WERI-Rb-1 (cell line): Measurements from ENCODE around the gene SERAC1.

Experiments used
- DNase-seq: peaks from one replicate; pipeline ENCODE4 v3.0.0-alpha.2; 2020
- H3K27ac ChIP-seq: fragments of 250-450 bp; sonication (Bioruptor Pico); 2 replicates; pipeline ENCODE4 v1.5.1; 2020; ENCODE audit warnings: mild to moderate bottlenecking, moderate library complexity
- H3K27me3 ChIP-seq: fragments of 250-450 bp; sonication (Bioruptor Pico); 2 replicates; pipeline ENCODE4 v1.5.1; 2021; ENCODE audit warnings: mild to moderate bottlenecking, low read depth, moderate library complexity; ENCODE audit not compliant: insufficient read depth, severe bottlenecking
- H3K36me3 ChIP-seq: fragments of 250-450 bp; sonication (Bioruptor Pico); 2 replicates; pipeline ENCODE4 v1.5.1; 2020; ENCODE audit warnings: mild to moderate bottlenecking, moderate library complexity
- H3K4me3 ChIP-seq: 2 replicates; pipeline ENCODE4 v1.5.1; 2011; ENCODE audit warnings: low read depth, mild to moderate bottlenecking, control low read depth, low read length
- H3K9me3 ChIP-seq: fragments of 250-450 bp; sonication (Bioruptor Pico); 2 replicates; pipeline ENCODE4 v1.5.1; 2021; ENCODE audit warnings: mild to moderate bottlenecking, moderate library complexity; ENCODE audit not compliant: severe bottlenecking
- TF ChIP-seq, protein P1 (sequence below): IDR thresholded peaks from 2 replicates; pipeline ENCODE4 v1.5.1; 2011; ENCODE audit warnings: low read depth, mild to moderate bottlenecking, control low read depth, inconsistent platforms, low read length

Gene SERAC1

DNA sequence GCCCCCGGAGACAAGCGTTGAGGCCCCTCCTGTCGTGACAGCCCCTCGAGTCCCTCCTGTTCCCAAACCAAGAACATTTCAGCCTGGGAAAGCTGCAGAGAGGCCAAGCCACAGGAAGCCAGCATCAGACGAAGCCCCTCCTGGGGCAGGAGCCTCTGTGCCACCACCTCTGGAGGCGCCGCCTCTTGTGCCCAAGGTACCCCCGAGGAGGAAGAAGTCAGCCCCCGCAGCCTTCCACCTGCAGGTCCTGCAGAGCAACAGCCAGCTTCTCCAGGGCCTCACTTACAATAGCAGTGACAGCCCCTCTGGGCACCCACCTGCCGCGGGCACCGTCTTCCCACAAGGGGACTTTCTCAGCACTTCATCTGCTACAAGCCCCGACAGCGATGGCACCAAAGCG is 72.4 kb downstream of the SERAC1 start:
- TF ChIP-seq, protein P1, sequence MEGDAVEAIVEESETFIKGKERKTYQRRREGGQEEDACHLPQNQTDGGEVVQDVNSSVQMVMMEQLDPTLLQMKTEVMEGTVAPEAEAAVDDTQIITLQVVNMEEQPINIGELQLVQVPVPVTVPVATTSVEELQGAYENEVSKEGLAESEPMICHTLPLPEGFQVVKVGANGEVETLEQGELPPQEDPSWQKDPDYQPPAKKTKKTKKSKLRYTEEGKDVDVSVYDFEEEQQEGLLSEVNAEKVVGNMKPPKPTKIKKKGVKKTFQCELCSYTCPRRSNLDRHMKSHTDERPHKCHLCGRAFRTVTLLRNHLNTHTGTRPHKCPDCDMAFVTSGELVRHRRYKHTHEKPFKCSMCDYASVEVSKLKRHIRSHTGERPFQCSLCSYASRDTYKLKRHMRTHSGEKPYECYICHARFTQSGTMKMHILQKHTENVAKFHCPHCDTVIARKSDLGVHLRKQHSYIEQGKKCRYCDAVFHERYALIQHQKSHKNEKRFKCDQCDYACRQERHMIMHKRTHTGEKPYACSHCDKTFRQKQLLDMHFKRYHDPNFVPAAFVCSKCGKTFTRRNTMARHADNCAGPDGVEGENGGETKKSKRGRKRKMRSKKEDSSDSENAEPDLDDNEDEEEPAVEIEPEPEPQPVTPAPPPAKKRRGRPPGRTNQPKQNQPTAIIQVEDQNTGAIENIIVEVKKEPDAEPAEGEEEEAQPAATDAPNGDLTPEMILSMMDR, result no peak
- H3K27ac ChIP-seq, result no peak overlapping the region

DNA sequence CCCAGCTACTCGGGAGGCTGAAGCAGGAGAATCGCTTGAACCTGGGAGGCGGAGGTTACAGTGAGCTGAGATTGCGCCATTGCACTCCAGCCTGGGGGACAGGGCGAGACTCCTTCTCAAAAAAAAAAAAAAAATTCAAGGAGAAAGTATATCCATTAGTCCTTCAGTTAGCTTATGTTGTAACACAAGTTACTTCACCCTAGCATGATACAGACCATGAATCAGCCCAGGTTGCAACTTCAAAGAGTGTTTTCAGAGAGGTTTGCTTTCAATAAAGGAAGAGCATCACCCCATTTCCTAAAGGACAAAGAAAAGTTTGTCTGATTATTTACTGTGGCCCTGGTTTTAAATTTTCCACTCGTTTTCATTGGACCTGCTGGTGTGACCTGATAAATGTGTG is 73.0 kb downstream of the SERAC1 start:
- Histone ChIP-seq H3K27ac (no peak overlapping the region), H3K4me3 (no peak overlapping the region), H3K36me3 (peaks cover 29% of the 10 kb centered on the region), H3K27me3 (no peaks in the 10 kb centered on the region), H3K9me3 (no peaks in the 10 kb centered on the region)
- TF ChIP-seq, protein P1, result no peak
- DNase-seq, result no peak

More for the DNA sequence above, 72.4 kb downstream of the SERAC1 start:
- Histone ChIP-seq H3K36me3 (peaks cover 29% of the 10 kb centered on the region), H3K4me3 (no peak overlapping the region), H3K27me3 (no peaks in the 10 kb centered on the region), H3K9me3 (no peaks in the 10 kb centered on the region)
- DNase-seq, result no peak

DNA sequence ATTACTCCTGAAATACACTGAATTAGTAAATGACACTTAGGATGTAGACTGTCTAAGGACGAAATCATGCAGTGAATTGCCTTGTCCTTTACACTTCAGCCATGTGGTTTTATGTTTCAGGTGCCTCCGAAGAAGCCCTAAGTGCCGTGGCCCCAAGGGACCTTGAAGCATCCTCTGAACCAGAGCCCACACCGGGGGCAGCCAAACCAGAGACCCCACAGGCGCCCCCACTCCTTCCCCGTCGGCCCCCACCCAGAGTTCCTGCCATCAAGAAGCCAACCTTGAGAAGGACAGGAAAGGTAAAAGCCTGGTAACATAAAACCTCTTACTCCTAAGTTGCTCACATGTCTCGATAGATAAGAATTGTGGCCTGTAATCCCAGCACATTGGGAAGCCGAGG is 75.3 kb downstream of the SERAC1 start:
- DNase-seq, result no peak
- Histone ChIP-seq H3K36me3 (peaks cover 34% of the 10 kb centered on the region), H3K9me3 (no peaks in the 10 kb centered on the region), H3K27me3 (no peaks in the 10 kb centered on the region), H3K4me3 (no peak overlapping the region), H3K27ac (no peak overlapping the region)
- TF ChIP-seq, protein P1, result no peak

DNA sequence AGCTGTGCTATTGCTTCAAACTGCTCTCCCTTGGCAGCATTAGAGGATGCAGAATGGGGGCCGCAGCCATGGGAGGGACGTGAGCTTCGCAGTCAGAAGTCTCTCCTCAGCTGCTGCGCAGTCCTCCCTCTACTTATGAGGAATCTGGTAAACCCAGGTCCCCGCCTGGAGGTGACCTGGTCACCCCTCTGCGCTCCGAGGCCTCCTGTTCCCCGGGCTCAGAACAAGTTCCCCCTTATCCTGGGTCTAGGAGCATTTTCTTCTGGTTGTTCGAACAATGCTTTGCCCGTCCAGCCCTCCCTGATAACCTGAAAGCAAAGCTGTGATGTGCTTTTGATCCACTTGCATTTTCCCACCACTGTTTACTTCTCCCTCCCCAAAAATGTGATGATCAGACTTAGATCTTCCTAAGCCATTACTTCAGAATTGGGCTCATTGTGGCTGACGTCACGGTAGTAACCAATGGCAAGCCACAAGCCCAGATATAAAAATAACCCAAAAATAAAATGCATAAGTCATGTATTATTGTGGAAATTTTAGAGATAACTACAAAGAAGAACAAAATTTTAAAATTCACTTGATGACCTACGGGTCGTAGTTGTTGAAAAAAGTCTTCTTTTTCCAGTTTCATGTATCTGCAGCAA is 80.7 kb downstream of the SERAC1 start:
- H3K4me3 ChIP-seq, result no peak overlapping the region
- DNase-seq, result no peak
- TF ChIP-seq, protein P1, result no peak
- no peaks in the 10 kb centered on the region for H3K9me3 ChIP-seq
- peaks cover 30% of the 10 kb centered on the region for H3K36me3 ChIP-seq
- no peak overlapping the region for H3K27ac ChIP-seq
- H3K27me3 ChIP-seq, result no peaks in the 10 kb centered on the region

DNA sequence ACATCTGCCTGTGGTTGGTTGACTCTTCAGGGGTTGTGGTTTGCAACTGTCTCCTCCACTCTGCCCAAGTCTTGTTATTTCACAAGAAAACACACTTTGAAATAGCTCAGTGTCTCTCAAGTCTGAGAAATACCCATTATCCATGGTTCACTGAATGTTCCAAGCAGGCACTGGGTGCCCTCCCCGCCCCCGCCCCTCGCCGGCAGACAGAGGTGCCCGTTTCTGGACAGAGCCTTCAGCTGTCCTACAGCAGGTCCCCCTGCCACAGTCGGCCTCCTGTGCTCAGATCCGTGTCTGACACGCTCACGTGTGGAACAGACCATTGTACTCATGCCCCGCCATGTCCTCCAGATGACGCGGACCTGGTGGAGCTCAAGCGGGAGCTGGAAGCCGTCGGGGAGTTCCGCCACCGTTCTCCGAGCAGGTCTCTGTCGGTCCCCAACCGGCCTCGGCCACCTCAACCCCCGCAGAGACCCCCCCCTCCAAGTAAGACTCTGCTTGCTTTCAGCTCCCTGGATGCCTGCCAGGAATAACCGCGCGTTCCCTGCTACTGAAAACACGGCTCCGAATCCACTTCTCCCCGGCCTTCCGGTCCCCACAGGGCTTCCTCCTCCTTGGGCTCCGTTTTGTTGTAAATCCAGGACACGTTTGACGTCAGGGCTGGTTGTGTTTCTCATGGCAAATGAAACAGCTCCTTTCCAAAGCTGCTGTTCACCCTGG is 81.4 kb downstream of the SERAC1 start:
- Histone ChIP-seq H3K27me3 (no peaks in the 10 kb centered on the region), H3K27ac (no peak overlapping the region), H3K9me3 (no peaks in the 10 kb centered on the region), H3K36me3 (peaks cover 29% of the 10 kb centered on the region), H3K4me3 (no peak overlapping the region)
- no peak for DNase-seq
- TF ChIP-seq, protein P1, result no peak
